DND-41 (cell line): ENCODE measurements around the gene ELOA.

Source experiments
- EZH2 ChIP-seq: IDR thresholded peaks from 3 replicates; pipeline ENCODE4 v1.6.1; 2012; ENCODE audit warnings: borderline replicate concordance, low read depth, mild to moderate bottlenecking, moderate library complexity, low read length, inconsistent platforms; ENCODE audit not compliant: severe bottlenecking
- TF ChIP-seq, protein P1 (sequence below): IDR thresholded peaks from 2 replicates; pipeline ENCODE4 v1.5.1; 2012; ENCODE audit warnings: borderline replicate concordance, low read length, moderate library complexity, mild to moderate bottlenecking; ENCODE audit not compliant: poor library complexity, severe bottlenecking; ENCODE audit errors: extremely low read depth

DNA sequence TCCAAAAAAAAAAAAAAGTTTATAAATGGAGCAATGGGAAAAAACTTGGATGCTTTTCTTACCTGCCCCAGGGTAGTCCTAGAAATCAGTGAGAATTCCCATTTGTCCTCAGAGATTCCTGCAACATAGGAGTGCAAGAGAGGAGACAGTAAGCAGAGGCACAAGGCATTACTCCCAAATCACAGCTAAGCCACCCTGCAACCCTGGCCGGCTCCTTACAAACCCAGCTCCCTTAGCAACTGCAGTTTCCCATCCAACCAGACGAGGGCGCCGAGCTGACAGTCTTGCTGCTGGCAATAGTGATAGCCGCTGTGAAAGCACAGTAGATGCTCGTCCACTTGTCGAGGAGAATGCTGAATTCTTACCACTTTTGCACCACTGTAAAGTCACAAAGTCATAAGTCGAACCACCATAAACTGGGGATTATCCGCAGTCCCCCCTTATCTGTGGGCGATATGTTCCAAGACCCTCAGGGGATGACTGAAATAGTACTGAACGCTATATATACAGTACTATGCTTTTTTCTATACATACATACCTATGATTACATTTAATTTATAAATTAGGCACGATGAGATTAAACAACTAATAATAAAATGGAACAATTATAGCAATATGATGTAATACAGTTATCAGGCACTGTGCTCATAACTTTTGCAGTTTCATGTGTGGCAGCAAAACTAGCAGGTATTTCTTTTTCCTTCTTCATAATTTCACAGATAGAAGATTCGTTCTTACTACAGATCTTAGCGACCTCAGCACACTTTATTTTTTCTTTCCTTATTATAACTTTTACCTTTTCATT, 29.0 kb downstream of the ELOA start:
- TF ChIP-seq, protein P1, sequence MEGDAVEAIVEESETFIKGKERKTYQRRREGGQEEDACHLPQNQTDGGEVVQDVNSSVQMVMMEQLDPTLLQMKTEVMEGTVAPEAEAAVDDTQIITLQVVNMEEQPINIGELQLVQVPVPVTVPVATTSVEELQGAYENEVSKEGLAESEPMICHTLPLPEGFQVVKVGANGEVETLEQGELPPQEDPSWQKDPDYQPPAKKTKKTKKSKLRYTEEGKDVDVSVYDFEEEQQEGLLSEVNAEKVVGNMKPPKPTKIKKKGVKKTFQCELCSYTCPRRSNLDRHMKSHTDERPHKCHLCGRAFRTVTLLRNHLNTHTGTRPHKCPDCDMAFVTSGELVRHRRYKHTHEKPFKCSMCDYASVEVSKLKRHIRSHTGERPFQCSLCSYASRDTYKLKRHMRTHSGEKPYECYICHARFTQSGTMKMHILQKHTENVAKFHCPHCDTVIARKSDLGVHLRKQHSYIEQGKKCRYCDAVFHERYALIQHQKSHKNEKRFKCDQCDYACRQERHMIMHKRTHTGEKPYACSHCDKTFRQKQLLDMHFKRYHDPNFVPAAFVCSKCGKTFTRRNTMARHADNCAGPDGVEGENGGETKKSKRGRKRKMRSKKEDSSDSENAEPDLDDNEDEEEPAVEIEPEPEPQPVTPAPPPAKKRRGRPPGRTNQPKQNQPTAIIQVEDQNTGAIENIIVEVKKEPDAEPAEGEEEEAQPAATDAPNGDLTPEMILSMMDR: peak; percentile 99
- TF ChIP-seq EZH2: no peak
